ENCODE results near the gene SHB.
A peak's percentile ranks its signal among the peaks of the same experiment; 100 is the strongest.

The SHB gene

DNA sequence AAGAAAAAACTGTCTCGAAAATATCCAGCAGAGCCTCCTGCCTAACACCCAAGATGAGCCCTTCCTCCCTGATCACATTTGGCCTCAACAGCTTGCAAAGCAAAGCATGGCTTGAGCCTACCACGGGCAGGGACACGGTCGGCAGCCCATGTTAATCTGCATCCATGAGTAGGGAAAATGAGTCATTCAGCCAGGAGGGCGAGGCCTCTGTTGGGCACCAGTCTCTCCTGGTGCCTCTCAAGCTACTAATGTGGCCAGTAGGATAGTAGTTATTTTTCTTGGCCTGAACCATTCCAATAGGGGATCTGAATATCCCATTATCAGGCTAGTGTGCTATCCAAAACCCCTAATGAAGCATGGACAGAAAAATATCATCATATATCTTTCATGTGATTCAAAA, 43.0 kb upstream of the SHB start:
- no peak overlapping the region for H4K8ac ChIP-seq (ENCODE audit: low read depth, low read length)
- peaks cover 6% of the 10 kb centered on the region for H3K79me1 ChIP-seq (ENCODE audit: low read length)
- H3K18ac ChIP-seq (ENCODE audit: low read length), result no peak overlapping the region
- no peak overlapping the region for H3K23ac ChIP-seq (ENCODE audit: low read length)
- WGBS (ENCODE audit: extremely low coverage, insufficient coverage, insufficient read length), result no CpG with 5 or more reads among the region's 5 CpGs
- no peak overlapping the region for H3K4me2 ChIP-seq (ENCODE audit: low read length)
- no peak overlapping the region for H2BK12ac ChIP-seq (ENCODE audit: low read length)
- no peak overlapping the region for H3K27ac ChIP-seq (ENCODE audit: low read depth, low read length)
- peak overlapping the region; percentile 11 for H2AK5ac ChIP-seq (ENCODE audit: low read length)
- H3K9me3 ChIP-seq (ENCODE audit: insufficient read depth, low read depth, low read length), result no peaks in the 10 kb centered on the region
- no peak overlapping the region for H3K4me3 ChIP-seq (ENCODE audit: low read depth, low read length)
- peak overlapping the region; percentile 39 for H4K91ac ChIP-seq (ENCODE audit: low read depth, low read length)
- DNase-seq, result no peak
- H2BK120ac ChIP-seq (ENCODE audit: insufficient read depth, low read length, poor library complexity), result peak overlapping the region; percentile 47
- no peaks in the 10 kb centered on the region for H3K27me3 ChIP-seq (ENCODE audit: insufficient read depth, low read length)
- H3K4ac ChIP-seq (ENCODE audit: low read depth, low read length), result no peak overlapping the region
- H3K9ac ChIP-seq (ENCODE audit: low read length), result no peak overlapping the region
- peaks cover 17 to 23% of the 10 kb centered on the region in 2 experiments for H3K4me1 ChIP-seq (ENCODE audit: control insufficient read depth in 1 of 2, insufficient read depth in 2 of 2, low read length in 2 of 2)
- H3K79me2 ChIP-seq (ENCODE audit: control insufficient read depth, insufficient read depth, low read length, poor library complexity), result no peaks in the 10 kb centered on the region
- no peaks in the 10 kb centered on the region for H3K36me3 ChIP-seq (ENCODE audit: control insufficient read depth in 1 of 2, insufficient read depth in 2 of 2, low read length in 2 of 2)
- H2AFZ ChIP-seq (ENCODE audit: insufficient read depth, low read length, poor library complexity), result no peak overlapping the region
- no peak overlapping the region for H3K14ac ChIP-seq (ENCODE audit: low read length)
- H4K12ac ChIP-seq (ENCODE audit: low read depth, low read length), result no peak overlapping the region
- no peak overlapping the region for H2BK5ac ChIP-seq (ENCODE audit: low read depth, low read length, poor library complexity)

DNA sequence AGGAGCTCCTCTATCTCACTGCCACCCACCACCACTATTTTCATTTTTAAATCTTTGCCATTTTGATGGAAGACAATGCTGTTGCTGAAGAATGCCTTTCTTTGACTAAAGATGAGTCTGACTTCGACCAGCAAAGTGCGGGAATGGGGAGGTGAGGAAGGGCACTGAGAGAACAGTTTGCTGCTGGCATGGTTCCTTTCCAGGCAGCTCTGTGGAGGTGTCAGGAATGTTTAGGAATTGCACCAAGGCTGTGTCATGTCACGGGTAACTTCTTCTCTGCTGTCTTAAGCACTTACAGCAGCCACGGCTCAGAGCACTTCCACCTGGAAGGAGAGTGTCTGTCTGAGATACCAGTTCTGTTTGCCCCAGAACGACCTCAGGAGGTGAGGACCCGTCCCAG, 41.4 kb upstream of the SHB start:
- no peak for DNase-seq
- H3K27me3 ChIP-seq (ENCODE audit: insufficient read depth, low read length), result no peaks in the 10 kb centered on the region
- H4K8ac ChIP-seq (ENCODE audit: low read depth, low read length), result no peak overlapping the region
- WGBS (ENCODE audit: extremely low coverage, insufficient coverage, insufficient read length), result no CpG with 5 or more reads among the region's 6 CpGs
- peaks cover 17 to 23% of the 10 kb centered on the region in 2 experiments for H3K4me1 ChIP-seq (ENCODE audit: control insufficient read depth in 1 of 2, insufficient read depth in 2 of 2, low read length in 2 of 2)
- H3K36me3 ChIP-seq (ENCODE audit: control insufficient read depth in 1 of 2, insufficient read depth in 2 of 2, low read length in 2 of 2), result no peaks in the 10 kb centered on the region
- no peak overlapping the region for H4K12ac ChIP-seq (ENCODE audit: low read depth, low read length)
- no peaks in the 10 kb centered on the region for H3K9me3 ChIP-seq (ENCODE audit: insufficient read depth, low read depth, low read length)
- no peak overlapping the region for H3K4ac ChIP-seq (ENCODE audit: low read depth, low read length)
- H3K79me2 ChIP-seq (ENCODE audit: control insufficient read depth, insufficient read depth, low read length, poor library complexity), result no peaks in the 10 kb centered on the region
- no peak overlapping the region for H2AK5ac ChIP-seq (ENCODE audit: low read length)
- no peak overlapping the region for H4K91ac ChIP-seq (ENCODE audit: low read depth, low read length)
- no peak overlapping the region for H2BK5ac ChIP-seq (ENCODE audit: low read depth, low read length, poor library complexity)
- no peak overlapping the region for H3K27ac ChIP-seq (ENCODE audit: low read depth, low read length)
- no peak overlapping the region for H2BK12ac ChIP-seq (ENCODE audit: low read length)
- H3K4me3 ChIP-seq (ENCODE audit: low read depth, low read length), result no peak overlapping the region
- no peak overlapping the region for H3K18ac ChIP-seq (ENCODE audit: low read length)
- peaks cover 6% of the 10 kb centered on the region for H3K79me1 ChIP-seq (ENCODE audit: low read length)
- H3K4me2 ChIP-seq (ENCODE audit: low read length), result no peak overlapping the region
- no peak overlapping the region for H3K23ac ChIP-seq (ENCODE audit: low read length)
- no peak overlapping the region for H3K14ac ChIP-seq (ENCODE audit: low read length)
- H2BK120ac ChIP-seq (ENCODE audit: insufficient read depth, low read length, poor library complexity), result no peak overlapping the region
- no peak overlapping the region for H3K9ac ChIP-seq (ENCODE audit: low read length)
- no peak overlapping the region for H2AFZ ChIP-seq (ENCODE audit: insufficient read depth, low read length, poor library complexity)

- no peak overlapping the region for H3K9ac ChIP-seq (ENCODE audit: low read length)
- no peak overlapping the region for H3K4ac ChIP-seq (ENCODE audit: low read depth, low read length)
- no peak overlapping the region for H4K12ac ChIP-seq (ENCODE audit: low read depth, low read length)
- peaks cover 4% of the 10 kb centered on the region for H3K79me1 ChIP-seq (ENCODE audit: low read length)
- H2AFZ ChIP-seq (ENCODE audit: insufficient read depth, low read length, poor library complexity), result no peak overlapping the region
- no peaks in the 10 kb centered on the region for H3K27me3 ChIP-seq (ENCODE audit: insufficient read depth, low read length)
- WGBS (ENCODE audit: extremely low coverage, insufficient coverage, insufficient read length), result no CpG with 5 or more reads among the region's 6 CpGs
- H2BK12ac ChIP-seq (ENCODE audit: low read length), result no peak overlapping the region
- no peak overlapping the region for H3K4me3 ChIP-seq (ENCODE audit: low read depth, low read length)
- H3K14ac ChIP-seq (ENCODE audit: low read length), result no peak overlapping the region
- no peak overlapping the region for H4K91ac ChIP-seq (ENCODE audit: low read depth, low read length)
- H3K4me1 ChIP-seq (ENCODE audit: control insufficient read depth in 1 of 2, insufficient read depth in 2 of 2, low read length in 2 of 2), result peaks cover 10 to 16% of the 10 kb centered on the region in 2 experiments
- H2BK5ac ChIP-seq (ENCODE audit: low read depth, low read length, poor library complexity), result no peak overlapping the region
- H2BK120ac ChIP-seq (ENCODE audit: insufficient read depth, low read length, poor library complexity), result no peak overlapping the region
- no peaks in the 10 kb centered on the region for H3K9me3 ChIP-seq (ENCODE audit: insufficient read depth, low read depth, low read length)
- H3K23ac ChIP-seq (ENCODE audit: low read length), result no peak overlapping the region
- H3K27ac ChIP-seq (ENCODE audit: low read depth, low read length), result no peak overlapping the region
- DNase-seq, result no peak
- no peak overlapping the region for H3K4me2 ChIP-seq (ENCODE audit: low read length)
- H3K36me3 ChIP-seq (ENCODE audit: control insufficient read depth in 1 of 2, insufficient read depth in 2 of 2, low read length in 2 of 2), result no peaks in the 10 kb centered on the region
- H3K79me2 ChIP-seq (ENCODE audit: control insufficient read depth, insufficient read depth, low read length, poor library complexity), result no peaks in the 10 kb centered on the region
- H3K18ac ChIP-seq (ENCODE audit: low read length), result no peak overlapping the region
- H2AK5ac ChIP-seq (ENCODE audit: low read length), result no peak overlapping the region
- no peak overlapping the region for H4K8ac ChIP-seq (ENCODE audit: low read depth, low read length)
These were observed 40.6 kb upstream of the SHB start for GRCh38 chr9:38109601-38110000.

DNA sequence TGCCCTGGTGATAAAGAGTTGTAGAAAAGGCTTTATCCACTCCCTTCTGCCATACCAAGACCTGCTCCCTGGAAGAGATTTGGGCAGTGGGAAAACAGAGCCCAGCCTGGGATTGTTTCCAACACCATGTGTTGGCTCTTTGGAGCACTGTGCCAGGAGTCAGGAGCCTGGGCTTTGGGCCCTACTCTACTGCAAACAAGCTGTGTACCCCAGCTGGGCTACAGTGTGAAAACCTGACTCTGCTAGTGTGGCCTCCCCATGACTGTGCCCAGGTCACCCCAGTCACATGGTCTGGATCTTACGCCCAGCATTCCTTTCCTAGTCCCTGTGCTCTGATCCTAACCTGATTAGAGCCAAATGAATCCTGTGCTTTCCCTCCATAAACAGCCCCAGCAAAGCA, 39.3 kb upstream of the SHB start:
- Histone ChIP-seq H3K14ac (ENCODE audit: low read length) (no peak overlapping the region), H2AK5ac (ENCODE audit: low read length) (no peak overlapping the region), H3K4me2 (ENCODE audit: low read length) (no peak overlapping the region), H3K23ac (ENCODE audit: low read length) (no peak overlapping the region), H3K4me1 (ENCODE audit: control insufficient read depth in 1 of 2, insufficient read depth in 2 of 2, low read length in 2 of 2) (peaks cover 10 to 14% of the 10 kb centered on the region in 2 experiments), H3K4ac (ENCODE audit: low read depth, low read length) (no peak overlapping the region), H2BK120ac (ENCODE audit: insufficient read depth, low read length, poor library complexity) (peak overlapping the region; percentile 5), H3K9me3 (ENCODE audit: insufficient read depth, low read depth, low read length) (no peaks in the 10 kb centered on the region), H4K12ac (ENCODE audit: low read depth, low read length) (no peak overlapping the region), H2AFZ (ENCODE audit: insufficient read depth, low read length, poor library complexity) (no peak overlapping the region), H3K18ac (ENCODE audit: low read length) (no peak overlapping the region), H2BK12ac (ENCODE audit: low read length) (peak overlapping the region; percentile 18), H4K8ac (ENCODE audit: low read depth, low read length) (no peak overlapping the region), H4K91ac (ENCODE audit: low read depth, low read length) (peak overlapping the region; percentile 7), H3K27ac (ENCODE audit: low read depth, low read length) (no peak overlapping the region), H2BK5ac (ENCODE audit: low read depth, low read length, poor library complexity) (no peak overlapping the region), H3K79me1 (ENCODE audit: low read length) (peaks cover 4% of the 10 kb centered on the region), H3K9ac (ENCODE audit: low read length) (no peak overlapping the region), H3K36me3 (ENCODE audit: control insufficient read depth in 1 of 2, insufficient read depth in 2 of 2, low read length in 2 of 2) (no peaks in the 10 kb centered on the region), H3K4me3 (ENCODE audit: low read depth, low read length) (no peak overlapping the region), H3K27me3 (ENCODE audit: insufficient read depth, low read length) (no peaks in the 10 kb centered on the region), H3K79me2 (ENCODE audit: control insufficient read depth, insufficient read depth, low read length, poor library complexity) (no peaks in the 10 kb centered on the region)
- WGBS (ENCODE audit: extremely low coverage, insufficient coverage, insufficient read length), result no CpG with 5 or more reads among the region's 1 CpG
- no peak for DNase-seq
